AG04450 (cell line): ENCODE data around the gene DDAH2. TPM values are rescaled to one million over a fixed set of nuclear protein-coding genes. Genes with fewer than 3 reads are reported as not detected.
"Not testable (repeated sequence)": the region's sequence is repeated elsewhere in the genome, so short reads cannot be mapped to it uniquely, and the experiment has no call there.

Experiments used
- CTCF ChIA-PET: fragments of 300-600, 350-600 bp; formaldehyde crosslinking; extraction: SDS; loops from one replicate; lab custom pipeline; 2022; ENCODE audit warnings: antibody characterized with exemption, inconsistent platforms; lab: Charles Lee
- POLR2A ChIA-PET: fragments of 350-600 bp; formaldehyde crosslinking; extraction: SDS; loops from one replicate; lab custom pipeline; 2021; ENCODE audit warnings: antibody characterized with exemption, inconsistent platforms; lab: Yijun Ruan, JAX
- DNase-seq: peaks from one replicate; pipeline ENCODE4 v3.0.0-alpha.2; 2011; ENCODE audit warnings: low read depth, low spot score
- H3K27ac ChIP-seq: one replicate; pipeline ENCODE4 v1.5.1; 2012; ENCODE audit warnings: low read depth, low read length, control low read depth
- H3K27me3 ChIP-seq: one replicate; pipeline ENCODE4 v1.6.0; 2012; ENCODE audit warnings: low read length; ENCODE audit not compliant: control insufficient read depth, insufficient read depth
- H3K4me3 ChIP-seq: 2 replicates; pipeline ENCODE4 v1.5.1; 2011; ENCODE audit warnings: mild to moderate bottlenecking, low read depth, low read length, control low read depth
- H3K9me3 ChIP-seq: 2 replicates; pipeline ENCODE4 v1.5.1; 2012; ENCODE audit warnings: low read length; ENCODE audit not compliant: control insufficient read depth, insufficient read depth
- polyA plus RNA-seq: library from polyadenylated mRNA; depleted of rRNA; stranded (reverse); fragments of >200 nt; gene quantifications from 2 replicates; pipeline ENCODE4 v1.2.3, GENCODE V29; 2011
- TF ChIP-seq, protein P1 (sequence below): IDR thresholded peaks from 2 replicates; pipeline ENCODE4 v1.5.1; 2011; ENCODE audit warnings: low read depth, low read length, control low read depth, inconsistent platforms

The DDAH2 gene
- polyA plus RNA-seq, 1 experiment = 44.4 TPM

GRCh38 chr6:31712296-31712695 is 16.8 kb downstream of the DDAH2 start:
- ChIA-PET POLR2A (no interaction called here), CTCF (interaction anchor here (1.5 to 2.2 kb wide), 2 partner anchors 9 to 79 kb away, joined by 4 to 6 read pairs; partner anchors contain the start of gene ABHD16A)
- H3K27me3 ChIP-seq = peaks cover 33% of the 10 kb centered on the region
- H3K27ac ChIP-seq = no peak overlapping the region
- TF ChIP-seq, protein P1, sequence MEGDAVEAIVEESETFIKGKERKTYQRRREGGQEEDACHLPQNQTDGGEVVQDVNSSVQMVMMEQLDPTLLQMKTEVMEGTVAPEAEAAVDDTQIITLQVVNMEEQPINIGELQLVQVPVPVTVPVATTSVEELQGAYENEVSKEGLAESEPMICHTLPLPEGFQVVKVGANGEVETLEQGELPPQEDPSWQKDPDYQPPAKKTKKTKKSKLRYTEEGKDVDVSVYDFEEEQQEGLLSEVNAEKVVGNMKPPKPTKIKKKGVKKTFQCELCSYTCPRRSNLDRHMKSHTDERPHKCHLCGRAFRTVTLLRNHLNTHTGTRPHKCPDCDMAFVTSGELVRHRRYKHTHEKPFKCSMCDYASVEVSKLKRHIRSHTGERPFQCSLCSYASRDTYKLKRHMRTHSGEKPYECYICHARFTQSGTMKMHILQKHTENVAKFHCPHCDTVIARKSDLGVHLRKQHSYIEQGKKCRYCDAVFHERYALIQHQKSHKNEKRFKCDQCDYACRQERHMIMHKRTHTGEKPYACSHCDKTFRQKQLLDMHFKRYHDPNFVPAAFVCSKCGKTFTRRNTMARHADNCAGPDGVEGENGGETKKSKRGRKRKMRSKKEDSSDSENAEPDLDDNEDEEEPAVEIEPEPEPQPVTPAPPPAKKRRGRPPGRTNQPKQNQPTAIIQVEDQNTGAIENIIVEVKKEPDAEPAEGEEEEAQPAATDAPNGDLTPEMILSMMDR = no peak
- H3K4me3 ChIP-seq = no peak overlapping the region
- no peaks in the 10 kb centered on the region for H3K9me3 ChIP-seq
- no peak for DNase-seq

DNA sequence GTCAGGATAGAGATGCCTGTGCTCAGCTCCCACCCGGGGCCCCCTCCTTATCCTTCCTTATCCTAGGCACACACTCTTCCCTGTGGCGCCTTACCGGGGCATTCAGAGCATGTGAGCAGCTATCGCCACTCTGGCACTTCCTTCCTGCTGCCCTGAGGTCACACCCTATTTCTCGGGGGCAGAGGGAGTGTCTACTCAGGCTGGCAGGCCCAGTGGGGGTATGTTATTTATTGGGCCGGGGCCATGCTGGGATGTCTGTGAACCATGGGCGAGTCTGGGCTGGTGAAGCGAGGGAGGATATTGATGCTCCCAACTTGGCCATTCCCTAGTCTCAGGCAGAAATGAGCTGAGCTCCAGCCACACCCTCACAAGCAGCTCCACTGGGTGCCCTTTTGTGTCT is 17.9 kb downstream of the DDAH2 start:
- H3K9me3 ChIP-seq = no peaks in the 10 kb centered on the region
- H3K27me3 ChIP-seq = peaks cover 31% of the 10 kb centered on the region
- no peak for DNase-seq
- H3K27ac ChIP-seq = no peak overlapping the region
- ChIA-PET CTCF (interaction anchor here (0.7 to 1.0 kb wide), 2 partner anchors 18 to 268 kb away, joined by 4 to 5 read pairs; no protein-coding TSS in a partner anchor), POLR2A (no interaction called here)
- TF ChIP-seq, protein P1 = no peak
- H3K4me3 ChIP-seq = no peak overlapping the region

DNA sequence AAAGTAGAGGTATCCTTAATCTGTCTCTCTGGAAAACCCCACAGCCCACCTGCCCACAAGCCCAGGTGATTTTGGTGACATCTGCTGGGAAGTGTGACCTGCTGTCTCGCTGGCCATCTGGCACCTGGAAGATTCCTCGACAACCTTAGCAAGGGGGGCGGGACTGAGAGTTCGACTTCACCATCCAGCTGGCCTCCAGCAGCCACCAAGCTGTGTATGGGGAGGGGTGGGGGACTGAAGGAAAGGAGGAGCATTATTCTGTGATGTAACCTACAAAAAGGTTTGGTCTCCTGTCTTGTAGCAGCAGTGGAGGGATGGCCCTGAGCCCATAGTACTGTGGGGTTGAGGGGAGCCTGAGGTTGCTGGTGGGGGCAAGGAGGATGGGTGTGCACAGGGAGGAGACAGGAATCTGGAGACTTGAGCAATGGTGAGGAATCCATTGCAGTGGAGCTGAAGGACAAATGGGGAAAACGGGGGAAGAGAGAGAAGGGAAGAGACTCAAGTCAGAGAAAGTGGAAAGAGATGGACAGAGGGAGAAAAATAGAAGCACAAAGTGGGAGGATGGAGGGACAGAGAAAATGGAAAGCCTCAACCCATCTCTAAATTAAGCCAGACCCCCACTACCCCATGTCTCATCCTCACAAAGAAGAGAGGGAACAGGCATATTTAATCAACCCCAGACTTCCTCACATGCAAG is 18.4 kb downstream of the DDAH2 start:
- H3K27me3 ChIP-seq = peaks cover 31% of the 10 kb centered on the region
- H3K9me3 ChIP-seq = no peaks in the 10 kb centered on the region
- ChIA-PET POLR2A (no interaction called here), CTCF (interaction anchor here (0.7 to 1.0 kb wide), 2 partner anchors 19 to 269 kb away, joined by 4 to 5 read pairs; no protein-coding TSS in a partner anchor)
- no peak overlapping the region for H3K4me3 ChIP-seq
- H3K27ac ChIP-seq = no peak overlapping the region
- TF ChIP-seq, protein P1 = no peak
- DNase-seq = no peak

DNA sequence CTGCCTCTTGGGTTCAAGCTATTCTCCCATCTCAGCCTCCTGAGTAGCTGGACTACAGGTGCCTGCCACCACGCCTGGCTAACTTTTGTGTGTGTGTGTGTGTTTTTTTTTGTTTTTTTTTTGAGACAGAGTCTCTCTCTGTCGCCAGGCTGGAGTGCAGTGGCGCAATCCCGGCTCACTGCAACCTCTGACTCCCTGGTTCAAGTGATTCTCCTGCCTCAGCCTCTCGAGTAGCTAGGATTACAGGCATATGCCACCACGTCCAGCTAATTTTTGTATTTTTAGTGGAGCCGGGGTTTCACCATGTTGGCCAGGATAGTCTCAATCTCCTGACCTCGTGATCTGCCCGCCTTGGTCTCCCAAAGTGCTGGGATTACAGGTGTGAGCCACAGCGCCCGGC is 19.9 kb downstream of the DDAH2 start:
- H3K4me3 ChIP-seq, H3K27ac ChIP-seq, DNase-seq, H3K9me3 ChIP-seq: not testable (repeated sequence)
- ChIA-PET POLR2A (interaction anchor here (0.6 kb wide), 1 partner anchor 12 kb away, joined by 3 read pairs; the partner anchor contains the start of gene LY6G6C), CTCF (interaction anchor here (0.7 kb wide), 1 partner anchor 32 kb away, joined by 3 read pairs; no protein-coding TSS in a partner anchor)
- H3K27me3 ChIP-seq = peaks cover 23% of the 10 kb centered on the region

DNA sequence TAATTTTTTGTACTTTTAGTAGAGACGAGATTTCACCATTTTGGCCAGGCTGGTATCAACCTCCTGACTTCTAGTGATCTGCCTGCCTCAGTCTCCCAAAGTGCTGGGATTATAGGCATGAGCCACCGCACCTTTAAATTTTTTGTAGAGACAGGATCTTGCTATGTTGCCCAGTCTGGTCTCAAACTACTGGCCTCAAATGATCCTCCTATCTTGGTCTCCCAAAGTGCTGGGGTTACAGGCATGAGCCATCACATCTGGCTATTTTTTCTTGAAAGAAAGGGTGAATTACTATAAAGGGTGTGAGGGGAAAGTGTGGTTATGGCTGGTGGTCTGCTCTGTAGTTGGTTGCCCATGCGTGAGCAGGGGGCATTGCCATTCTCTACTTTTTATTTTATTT is 20.9 kb downstream of the DDAH2 start:
- no peak overlapping the region for H3K4me3 ChIP-seq
- no peak for DNase-seq
- H3K27ac ChIP-seq = no peak overlapping the region
- TF ChIP-seq, protein P1 = no peak
- no peaks in the 10 kb centered on the region for H3K9me3 ChIP-seq
- peaks cover 19% of the 10 kb centered on the region for H3K27me3 ChIP-seq
- ChIA-PET CTCF (no interaction called here), POLR2A (no interaction called here)
